Glomerular endothelial cell (primary cell): Measurements from ENCODE around the gene FZR1. TPM values are rescaled to one million over a fixed set of nuclear protein-coding genes. Genes with fewer than 3 reads are reported as not detected.

Experiments used
- DNase-seq: peaks from one replicate; pipeline ENCODE4 v3.0.0-alpha.2; 2011; ENCODE audit warnings: low read depth, low spot score; ENCODE audit errors: extremely low read depth
- total RNA-seq: library from RNA; depleted of rRNA; stranded (reverse); fragments of >200 nt; gene quantifications from 2 replicates; pipeline ENCODE4 v1.2.3, GENCODE V29; 2015

FZR1 gene
- total RNA-seq, 1 donor from 2014 or later = 43.9 TPM

DNA sequence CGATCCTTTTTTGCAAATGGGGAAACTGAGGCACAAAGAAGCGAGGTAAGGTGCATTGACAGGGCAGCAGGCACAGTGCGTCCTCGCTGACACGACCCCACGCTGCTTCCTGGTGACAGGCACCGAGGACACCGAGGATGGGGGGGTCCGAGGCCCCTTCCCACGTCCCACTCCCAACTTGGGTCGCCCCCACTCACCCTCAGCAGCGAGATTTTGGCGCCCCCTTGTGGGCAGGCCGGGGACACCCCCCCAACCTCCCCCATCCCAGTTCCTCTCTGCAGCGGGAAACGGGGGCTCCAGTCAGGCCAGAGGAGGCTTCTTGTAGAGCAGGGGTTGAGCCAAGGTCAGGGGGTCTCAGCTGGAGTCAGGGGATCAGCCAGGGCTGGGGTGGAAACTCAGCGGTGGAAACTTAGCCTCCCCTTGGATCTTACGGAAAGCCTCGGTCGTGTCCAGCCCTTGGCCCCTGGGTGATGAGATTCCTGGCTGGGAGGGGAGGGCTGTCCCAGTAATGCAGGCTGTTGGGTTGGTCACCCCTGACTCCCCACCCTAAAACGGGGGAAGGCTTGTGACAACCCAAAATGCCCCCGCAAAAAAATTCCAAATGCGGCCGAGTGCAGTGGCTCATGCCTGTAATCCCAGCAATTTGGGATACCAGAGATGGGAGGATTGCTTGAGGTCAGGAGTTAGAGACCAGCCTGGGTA is 34.0 kb upstream of the FZR1 start:
- DNase-seq = no peak

DNA sequence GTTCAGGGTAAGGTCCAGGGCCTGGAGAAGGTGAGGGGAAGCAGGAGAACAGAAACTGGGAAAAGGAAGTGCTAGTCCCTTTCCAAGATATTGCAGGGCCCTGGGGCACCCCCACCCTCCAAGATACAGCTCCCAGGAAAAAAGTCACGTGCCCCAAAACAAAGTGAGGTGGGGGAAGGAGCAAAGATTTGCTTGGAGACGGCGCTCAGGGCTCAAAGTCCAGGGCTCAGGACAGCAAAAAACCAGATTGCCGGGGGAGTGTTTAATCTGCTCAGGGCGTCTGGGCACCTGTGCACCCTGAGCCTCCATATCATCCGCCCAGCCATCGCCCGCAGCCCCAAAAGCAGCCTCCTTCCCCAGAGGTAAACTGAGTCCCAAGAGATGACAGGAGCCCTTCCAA is 32.1 kb upstream of the FZR1 start:
- DNase-seq = no peak

DNA sequence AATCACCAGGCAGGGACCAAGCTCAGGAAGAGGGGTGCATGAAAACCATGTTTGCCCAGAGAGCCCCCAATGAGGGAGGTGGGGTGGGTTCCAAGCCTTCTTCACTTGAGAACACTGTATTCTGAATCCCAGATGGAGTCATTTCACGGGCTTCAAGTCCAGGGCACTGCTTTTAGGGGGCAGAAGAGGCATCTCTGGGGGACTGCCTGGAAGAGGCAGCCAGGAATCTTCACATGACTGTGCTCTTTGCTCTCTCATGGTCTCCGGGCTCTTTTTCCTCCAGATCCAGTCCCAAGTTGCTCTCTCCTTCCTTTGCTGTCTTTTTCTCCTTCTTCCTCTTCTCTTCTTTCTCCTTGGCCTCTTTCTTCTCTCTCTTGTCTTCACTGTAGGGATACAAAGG is 31.5 kb upstream of the FZR1 start:
- DNase-seq = no peak

DNA sequence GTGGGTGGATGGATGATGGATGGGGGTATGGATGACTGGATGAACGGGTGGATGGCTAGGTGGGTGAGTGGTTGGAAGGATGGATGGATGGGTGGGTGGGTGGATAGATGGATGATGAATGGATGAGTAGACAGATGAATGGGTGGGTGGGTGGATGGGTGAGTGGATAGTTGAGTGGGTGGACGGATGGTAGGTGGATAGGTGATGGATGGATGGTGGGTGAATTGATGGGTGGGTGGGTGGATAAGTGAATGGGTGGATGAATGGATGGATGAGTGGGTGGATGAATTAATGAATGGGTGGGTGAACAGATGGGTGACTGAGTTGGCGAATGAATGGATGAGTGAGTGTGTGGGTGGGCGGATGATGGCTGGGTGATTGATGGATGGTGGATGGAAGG is 30.7 kb upstream of the FZR1 start:
- DNase-seq = no peak

DNA sequence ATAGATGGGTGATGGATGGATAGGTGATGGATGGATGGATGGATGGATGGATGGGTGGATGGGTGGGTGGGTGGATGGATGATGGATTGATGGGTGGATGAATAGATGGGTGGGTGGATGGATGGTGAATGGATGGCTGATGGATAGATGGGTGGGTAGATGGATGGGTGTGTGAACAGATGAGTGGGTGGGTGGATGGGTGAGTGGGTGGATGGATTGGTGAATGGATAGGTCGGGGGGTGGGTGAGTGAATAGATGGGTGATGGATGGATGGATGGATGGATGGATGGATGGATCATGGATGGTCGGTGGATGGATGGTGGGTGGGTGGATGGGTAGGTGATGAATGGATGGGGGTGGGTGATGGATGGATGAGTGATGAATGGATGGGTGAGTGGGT is 29.3 kb upstream of the FZR1 start:
- DNase-seq = no peak

DNA sequence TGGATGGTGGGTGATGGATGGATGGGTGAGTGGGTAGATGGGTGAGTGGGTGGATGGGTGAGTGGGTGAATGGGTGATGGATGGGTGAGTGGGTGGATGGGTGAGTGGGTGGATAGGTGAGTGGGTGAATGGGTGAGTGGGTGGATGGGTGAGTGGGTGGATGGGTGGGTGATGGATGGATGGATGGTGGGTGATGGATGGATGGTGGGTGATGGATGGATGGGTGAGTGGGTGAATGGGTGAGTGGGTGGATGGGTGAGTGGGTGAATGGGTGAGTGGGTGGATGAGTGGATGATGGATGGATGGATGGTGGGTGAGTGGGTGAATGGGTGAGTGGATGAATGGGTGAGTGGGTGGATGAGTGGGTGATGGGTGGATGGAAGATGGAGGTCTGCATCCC is 28.6 kb upstream of the FZR1 start:
- DNase-seq = no peak

DNA sequence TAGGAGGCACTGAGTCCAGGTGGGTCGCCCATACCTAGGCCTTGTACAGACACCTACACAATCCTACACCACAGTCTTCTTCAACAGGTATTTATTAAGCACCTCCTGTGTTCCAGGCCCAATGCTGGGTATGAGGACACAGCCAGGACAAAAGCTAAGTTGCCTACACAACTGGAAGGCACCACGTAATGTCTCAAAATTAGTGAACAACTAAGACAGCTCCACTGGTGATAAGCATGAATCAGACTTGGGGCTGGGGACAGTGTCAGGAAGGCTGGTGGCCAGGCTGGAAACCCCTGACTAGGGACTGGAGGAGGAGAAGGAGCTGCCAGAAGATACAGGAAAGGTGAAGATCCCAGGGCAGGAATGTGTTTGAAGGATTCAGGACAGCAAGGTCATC is 28.2 kb upstream of the FZR1 start:
- DNase-seq = no peak

DNA sequence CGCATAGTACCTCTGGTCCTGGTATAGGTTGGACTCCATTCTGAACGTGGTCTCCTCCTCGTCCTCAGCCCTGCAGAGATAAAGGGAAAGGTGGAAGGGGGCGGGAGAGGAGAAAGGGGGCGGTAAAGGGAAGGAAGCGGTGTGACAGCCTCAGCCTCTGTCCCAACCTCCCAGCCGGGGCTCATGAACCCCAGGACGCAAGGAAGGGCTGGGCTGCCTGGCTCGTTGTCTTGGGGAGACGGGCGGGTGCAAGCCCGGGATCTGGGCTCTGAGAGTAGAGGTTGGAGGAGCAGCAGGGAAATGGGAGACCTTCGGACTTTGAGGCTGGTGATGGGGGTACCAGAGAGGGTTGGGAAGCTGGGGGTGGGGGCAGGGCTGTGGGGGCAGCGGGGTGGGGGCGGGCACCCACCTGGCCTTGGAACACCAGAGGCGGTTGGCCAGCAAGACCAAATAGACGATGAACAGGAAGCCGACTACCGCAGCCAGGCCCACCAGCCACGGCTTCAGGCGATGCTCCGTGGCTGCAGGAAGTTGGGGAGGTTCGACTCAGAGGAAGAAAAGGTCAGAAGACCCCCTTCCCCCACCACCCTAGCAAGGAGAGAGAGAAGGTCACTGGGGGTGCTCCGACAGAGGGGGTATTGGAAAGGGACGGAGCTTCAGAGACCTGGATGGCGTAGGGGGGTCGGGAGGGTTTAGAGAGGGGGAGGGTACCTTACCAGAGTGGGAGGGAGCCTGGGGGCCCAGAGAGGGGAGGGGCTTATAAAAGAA is 27.5 kb upstream of the FZR1 start:
- DNase-seq = no peak

DNA sequence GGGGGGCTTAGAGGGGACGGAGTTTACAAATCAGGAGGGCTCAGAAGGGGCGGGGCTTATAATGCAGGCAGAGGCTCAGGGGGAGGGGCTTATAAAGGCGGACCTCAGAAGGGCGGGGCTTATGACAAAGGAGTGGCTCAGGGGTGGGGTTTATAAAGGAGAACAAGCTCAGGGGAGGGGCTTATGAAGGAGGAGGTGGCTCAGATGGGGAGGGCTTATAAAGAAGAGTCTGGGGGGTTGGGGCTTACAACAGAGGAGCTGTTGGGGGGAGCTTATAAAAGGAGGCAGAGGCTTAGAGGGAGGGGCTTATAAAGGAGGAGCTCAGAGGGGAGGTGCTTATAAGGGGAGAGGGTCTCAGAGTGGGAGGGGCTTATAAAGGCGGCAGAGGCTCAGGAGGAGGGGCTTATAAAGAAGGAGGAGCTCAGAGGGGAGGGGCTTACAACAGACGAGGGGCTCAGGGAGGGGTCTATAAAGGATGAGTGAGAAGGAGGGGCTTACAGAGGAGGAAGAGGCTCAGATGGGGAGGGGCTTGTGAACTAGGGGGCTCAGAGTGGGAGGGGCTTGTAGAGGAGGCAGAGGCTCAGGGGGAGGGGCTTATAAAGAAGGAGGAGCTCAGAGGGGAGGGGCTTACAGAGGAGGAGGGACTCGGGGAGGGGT is 26.8 kb upstream of the FZR1 start:
- no peak for DNase-seq

DNA sequence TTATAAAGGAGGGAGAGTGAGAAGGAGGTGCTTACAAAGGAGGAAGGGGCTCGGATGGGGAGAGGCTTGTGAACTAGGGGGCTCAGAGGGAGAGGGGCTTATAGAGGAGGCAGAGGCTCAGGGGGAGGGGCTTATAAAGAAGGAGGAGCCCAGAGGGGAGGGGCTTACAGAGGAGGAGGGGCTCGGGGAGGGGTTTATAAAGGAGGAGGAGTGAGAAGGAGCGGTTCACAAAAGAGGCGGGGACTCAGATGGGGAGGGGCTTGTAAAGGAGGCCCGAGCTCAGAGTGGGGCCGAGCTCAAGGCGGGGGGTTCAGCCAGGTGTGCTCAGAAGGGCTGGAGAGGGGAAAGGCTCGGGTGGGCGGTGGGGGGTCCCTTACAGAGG is 26.3 kb upstream of the FZR1 start:
- no peak for DNase-seq

DNA sequence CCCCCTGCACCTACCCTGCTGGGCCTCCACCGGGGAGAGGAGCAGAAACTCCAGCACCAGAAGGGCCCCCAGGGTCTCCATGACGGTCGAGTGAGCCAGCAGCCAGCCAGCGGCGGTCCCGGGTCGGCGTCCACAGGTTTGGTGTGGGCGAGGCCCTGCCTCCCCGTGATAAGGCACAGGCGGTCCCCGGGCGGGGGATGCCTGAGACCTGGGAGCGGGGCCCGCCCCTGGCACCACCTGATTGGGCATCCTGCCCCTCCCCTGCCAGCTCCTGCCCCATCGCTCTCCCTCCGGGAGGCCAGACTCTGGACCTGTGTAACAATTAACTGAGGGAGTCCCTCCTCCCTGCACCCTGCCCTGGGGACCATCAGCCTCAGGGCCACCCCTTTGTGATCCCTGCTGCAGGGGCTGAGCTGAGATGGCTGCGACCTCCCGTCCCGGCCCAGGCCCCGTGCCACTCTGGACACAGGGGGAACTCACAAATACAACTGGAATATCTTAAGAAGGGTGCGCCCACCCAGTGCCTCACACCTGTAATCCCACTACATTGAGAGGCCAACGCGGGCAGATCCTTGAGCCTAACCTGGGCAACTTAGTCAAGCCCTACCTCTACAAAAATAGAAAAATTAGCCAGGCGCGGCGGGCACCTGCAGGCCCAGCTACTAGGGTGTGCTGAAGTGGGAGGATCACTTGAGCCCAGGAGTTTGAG is 25.6 kb upstream of the FZR1 start, which contains the start of gene SMIM24:
Gene SMIM24, minus strand, starts transcription at position 143 of the 709 bp plus-strand sequence. Its CDS starts 62 bp downstream, at position 81.
- DNase-seq = no peak

DNA sequence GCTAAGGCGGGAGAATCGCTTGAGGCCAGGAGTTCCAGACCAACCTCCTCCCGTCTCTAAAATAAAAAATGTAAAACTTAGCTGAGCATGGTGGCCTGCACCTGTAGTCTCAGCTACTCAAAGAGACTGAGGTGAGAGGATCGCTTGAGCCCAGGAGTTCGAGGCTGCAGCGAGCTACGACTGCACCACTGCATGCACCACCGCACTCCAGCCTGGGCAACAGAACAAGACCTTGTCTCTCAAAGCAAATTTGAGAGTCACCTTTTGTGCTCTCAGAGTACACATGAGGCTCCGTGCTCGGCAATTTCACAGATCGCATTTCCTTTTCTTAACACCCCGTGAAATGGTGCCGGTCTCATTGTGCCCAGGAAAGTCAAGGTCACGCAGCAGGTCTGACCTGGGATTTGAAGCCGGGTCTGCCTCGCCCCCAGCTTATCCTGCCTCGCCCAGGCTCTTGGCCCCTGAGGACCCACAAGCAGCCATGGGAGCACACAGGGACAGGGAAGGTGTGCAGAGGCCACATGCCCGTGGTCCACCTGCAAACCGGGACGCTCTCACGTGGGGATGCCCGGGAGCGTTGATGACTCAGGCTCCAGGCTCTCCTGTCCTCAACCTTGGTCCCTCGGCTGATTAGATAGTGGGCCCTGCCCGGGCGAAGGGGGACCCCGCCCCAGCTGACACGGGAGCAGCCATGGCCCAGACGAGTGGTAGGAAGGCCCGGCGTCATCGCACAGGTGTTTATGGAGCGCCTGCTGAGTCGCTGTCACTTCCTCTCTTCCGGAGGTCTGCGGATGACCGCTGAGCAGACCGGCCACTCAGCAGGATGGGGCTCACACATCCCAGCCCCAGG is 24.6 kb upstream of the FZR1 start:
- DNase-seq = no peak

DNA sequence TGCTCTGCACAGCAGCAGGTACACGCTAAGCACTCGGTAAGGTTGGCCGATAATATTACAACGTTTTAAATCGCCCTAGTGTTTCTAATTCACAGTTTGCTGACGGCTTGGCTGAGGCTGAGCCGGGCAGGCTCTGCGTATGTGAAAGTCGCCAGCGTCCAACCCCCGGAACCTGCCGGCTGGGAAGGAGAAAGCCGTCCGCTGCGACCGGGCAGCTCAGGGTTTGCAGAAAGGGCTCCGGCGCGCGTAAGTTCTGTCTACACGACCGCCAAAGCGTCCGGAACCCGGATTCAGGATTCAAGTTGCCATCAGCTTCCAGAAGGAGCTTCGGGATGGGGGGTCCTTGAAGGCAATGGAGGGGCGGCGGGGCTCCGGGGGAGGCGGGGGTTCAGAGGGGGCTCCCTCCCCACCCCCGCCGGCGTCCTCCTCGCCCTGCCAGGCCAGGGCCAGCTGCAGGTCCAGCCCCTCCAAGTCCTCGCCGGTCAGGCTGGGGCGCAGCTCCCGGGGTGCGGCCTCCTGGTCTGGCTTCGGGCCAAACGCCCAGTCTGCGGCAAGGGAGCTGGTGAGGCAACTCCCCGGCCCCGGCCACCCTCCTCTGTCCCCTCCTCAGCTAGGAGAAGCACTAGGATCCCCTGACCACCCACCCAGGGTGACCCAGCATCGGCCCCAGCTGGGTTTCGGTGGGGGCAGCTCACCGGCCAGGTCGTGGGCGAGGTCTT is 23.4 kb upstream of the FZR1 start:
- DNase-seq = no peak

DNA sequence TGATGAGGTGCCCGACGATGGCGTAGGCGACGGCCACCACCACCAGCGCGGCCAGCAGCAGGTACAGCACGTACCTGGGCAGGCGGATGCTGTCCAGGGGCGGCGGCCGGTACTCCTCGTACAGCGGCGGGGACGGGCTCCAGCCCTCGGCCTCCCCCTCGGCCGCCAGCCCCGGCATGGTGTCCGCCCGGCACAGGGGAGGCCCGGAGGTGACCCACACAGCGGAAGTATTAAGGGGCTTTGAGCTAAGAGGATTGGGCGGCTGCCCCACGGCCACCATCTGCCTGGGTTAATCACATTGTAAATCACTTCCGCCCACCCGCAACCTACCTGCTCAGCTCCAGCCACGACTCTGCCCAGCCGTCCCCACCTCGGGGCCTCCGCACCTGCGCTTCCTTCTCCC is 22.9 kb upstream of the FZR1 start, which contains the start of gene SMIM44:
Gene SMIM44, minus strand, starts transcription at position 216 of the 403 bp plus-strand sequence. Its CDS starts 38 bp downstream, at position 178.
- DNase-seq = no peak

DNA sequence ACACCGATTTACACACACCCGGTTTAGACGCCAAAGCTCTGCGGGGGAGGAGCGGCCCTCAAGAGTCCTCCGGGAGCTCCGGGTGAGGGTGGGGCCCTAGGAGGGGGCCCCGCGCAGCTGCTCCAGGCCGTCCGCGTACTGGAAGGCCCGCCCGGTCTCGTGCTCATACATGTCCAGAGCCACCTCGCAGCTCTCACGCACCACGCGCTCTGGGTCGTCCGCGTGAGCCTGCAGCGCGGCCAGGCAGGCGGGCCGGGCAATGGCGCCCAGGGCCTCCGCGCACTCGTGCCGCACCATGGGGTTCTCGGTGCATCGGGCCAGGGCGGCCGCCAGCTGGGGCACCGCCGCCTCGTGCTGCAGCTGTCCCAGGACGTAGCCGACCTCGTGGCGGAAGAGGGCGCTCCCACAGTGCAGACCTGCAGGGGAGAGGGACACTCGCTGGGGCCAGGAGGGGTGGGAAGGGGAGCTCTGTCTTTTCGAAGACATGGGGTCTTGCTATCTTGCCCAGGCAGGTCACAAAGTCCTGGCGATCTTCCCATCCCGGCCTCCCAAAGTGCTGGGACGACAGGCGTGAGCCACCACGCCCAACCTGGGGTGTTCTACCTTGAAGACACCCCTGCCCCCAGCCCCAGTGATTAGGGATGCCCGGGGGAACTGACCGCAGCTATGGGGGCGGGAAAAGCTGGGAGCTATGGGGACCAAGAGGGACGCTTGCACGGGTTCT is 14.6 kb upstream of the FZR1 start:
- no peak for DNase-seq

DNA sequence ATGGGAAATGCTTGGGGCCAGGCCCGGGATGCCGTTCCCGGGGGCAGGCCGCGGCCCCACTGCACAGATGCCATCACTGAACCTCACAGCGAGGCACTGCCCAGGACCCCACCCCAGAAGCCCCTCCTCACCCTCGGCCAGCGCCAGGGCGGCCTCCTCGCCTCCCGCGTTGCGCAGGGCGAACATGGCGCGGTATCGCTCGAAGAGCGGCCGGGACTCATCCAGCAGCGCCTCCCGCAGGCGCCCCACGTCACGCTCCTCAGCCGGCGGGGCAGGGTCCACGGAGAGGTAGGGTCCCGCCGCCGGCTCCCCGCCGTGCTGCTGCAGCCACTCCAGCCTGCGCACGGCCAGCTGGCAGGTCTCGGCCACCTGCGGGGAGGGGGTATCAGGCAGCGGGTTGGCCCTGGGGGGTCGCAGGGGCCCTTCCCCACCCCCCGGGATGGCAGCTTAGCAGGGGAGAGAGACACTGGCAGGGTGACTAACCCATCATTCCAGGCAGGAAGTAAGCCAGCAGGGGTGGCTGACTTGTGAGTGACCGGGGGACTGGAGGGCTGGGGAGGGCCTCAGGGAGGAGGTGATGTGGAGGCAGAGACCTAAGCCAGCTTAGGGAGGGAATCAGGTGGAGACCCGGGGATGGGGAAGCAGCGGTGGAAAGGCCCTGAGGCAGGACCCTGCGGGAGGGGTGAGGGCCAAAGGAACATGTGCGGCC is 13.8 kb upstream of the FZR1 start:
- no peak for DNase-seq

DNA sequence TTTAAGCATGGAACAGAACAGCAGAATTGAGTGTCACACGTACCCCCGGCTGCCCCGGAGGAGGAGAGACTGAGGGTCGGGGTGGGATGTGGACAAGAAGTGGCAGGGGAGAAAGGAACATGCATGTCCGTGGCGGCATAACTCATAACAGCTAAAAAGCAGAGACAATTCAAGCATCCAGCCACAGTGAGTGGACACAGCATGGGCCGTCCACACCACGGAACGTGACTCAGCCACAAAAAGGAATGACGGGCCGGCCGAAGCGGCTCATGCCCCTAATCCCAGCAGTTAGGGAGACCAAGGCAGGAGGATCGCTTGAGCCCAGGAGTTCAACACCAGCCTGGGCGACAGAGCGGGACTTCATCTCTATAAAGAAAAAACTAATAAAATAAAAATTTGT is 13.2 kb upstream of the FZR1 start:
- no peak for DNase-seq

DNA sequence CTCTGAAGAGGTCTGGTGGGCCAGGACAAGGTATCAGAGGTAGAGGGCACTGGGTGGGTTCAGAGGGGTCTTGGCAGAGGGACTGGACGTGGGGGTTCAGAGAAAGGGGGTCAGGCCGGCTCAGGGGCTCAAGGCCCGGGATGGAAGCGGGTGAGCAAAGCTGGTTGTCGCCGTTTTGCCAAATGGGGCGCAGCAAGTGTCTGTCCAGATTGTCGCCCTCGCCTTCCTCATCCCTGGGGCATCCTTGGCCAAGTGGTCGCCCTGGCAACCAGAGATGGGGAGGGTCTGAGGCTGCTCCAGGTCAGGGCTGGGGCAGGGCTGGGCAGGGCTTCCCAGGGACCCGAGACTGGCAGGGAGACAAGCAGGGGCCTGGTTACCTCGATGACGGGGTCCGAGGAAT is 12.5 kb upstream of the FZR1 start:
- no peak for DNase-seq
